SK-N-SH treated with all-trans-retinoic acid at 6 μM for 48 hours (cell line): Measurements from ENCODE around the gene F8.

Experiments used
- ATAC-seq: fragments of 200-7000 bp; cut with Tn5 transposase; 3 replicates; pipeline ENCODE4 v1.9.1; 2020; ENCODE audit warnings: mild to moderate bottlenecking, moderate library complexity
- ARNTL ChIP-seq: fragments of 450-650 bp; formaldehyde crosslinking; IDR thresholded peaks from 2 replicates; pipeline ENCODE4 v1.5.0; 2020; ENCODE audit warnings: low read depth, mild to moderate bottlenecking, moderate library complexity, borderline replicate concordance
- BACH2 ChIP-seq: fragments of 250-450 bp; sonication (Bioruptor Pico); IDR thresholded peaks from 2 replicates; pipeline ENCODE4 v1.9.0; 2021; ENCODE audit warnings: mild to moderate bottlenecking, borderline replicate concordance
- CSDC2 ChIP-seq: fragments of 250-450 bp; sonication (Bioruptor Pico); IDR thresholded peaks from 2 replicates; pipeline ENCODE4 v1.5.0; 2020; ENCODE audit warnings: mild to moderate bottlenecking, moderate library complexity
- ESRRG ChIP-seq: fragments of 250-450 bp; sonication (Bioruptor Pico); IDR thresholded peaks from 2 replicates; pipeline ENCODE4 v1.6.1; 2021; ENCODE audit warnings: mild to moderate bottlenecking
- GLIS3 ChIP-seq: fragments of 250-450 bp; sonication (Bioruptor Pico); IDR thresholded peaks from 2 replicates; pipeline ENCODE4 v1.5.0; 2020; ENCODE audit warnings: mild to moderate bottlenecking, moderate library complexity
- ISL1 ChIP-seq: fragments of 250-450 bp; sonication (Bioruptor Pico); IDR thresholded peaks from 2 replicates; pipeline ENCODE4 v2.1.2; 2022; ENCODE audit warnings: mild to moderate bottlenecking, moderate library complexity
- PPARA ChIP-seq: fragments of 250-450 bp; sonication (Bioruptor Pico); IDR thresholded peaks from 2 replicates; pipeline ENCODE4 v1.5.0; 2020; ENCODE audit warnings: mild to moderate bottlenecking, borderline replicate concordance
- RARB ChIP-seq: fragments of 250-450 bp; sonication (Bioruptor Pico); IDR thresholded peaks from 2 replicates; pipeline ENCODE4 v1.8.0; 2021; ENCODE audit warnings: mild to moderate bottlenecking, moderate library complexity
- SNAI2 ChIP-seq: fragments of 250-450 bp; sonication (Bioruptor Pico); IDR thresholded peaks from 2 replicates; pipeline ENCODE4 v1.5.0; 2020; ENCODE audit warnings: mild to moderate bottlenecking, moderate library complexity
- TCF4 ChIP-seq: fragments of 250-450 bp; sonication (Bioruptor Pico); IDR thresholded peaks from 2 replicates; pipeline ENCODE4 v1.8.0; 2021; ENCODE audit warnings: mild to moderate bottlenecking, moderate library complexity, borderline replicate concordance
- TOX ChIP-seq: fragments of 250-450 bp; sonication (Bioruptor Pico); IDR thresholded peaks from 2 replicates; pipeline ENCODE4 v1.8.0; 2021; ENCODE audit warnings: mild to moderate bottlenecking, moderate library complexity, borderline replicate concordance
- ZC3H10 ChIP-seq: fragments of 250-450 bp; sonication (Bioruptor Pico); IDR thresholded peaks from 2 replicates; pipeline ENCODE4 v1.5.1; 2021; ENCODE audit warnings: mild to moderate bottlenecking, moderate library complexity
- ZFP3 ChIP-seq: fragments of 250-450 bp; sonication (Bioruptor Pico); IDR thresholded peaks from 2 replicates; pipeline ENCODE4 v1.5.0; 2020; ENCODE audit warnings: mild to moderate bottlenecking, moderate library complexity
- ZFP30 ChIP-seq: fragments of 450-650 bp; formaldehyde crosslinking; IDR thresholded peaks from 2 replicates; pipeline ENCODE4 v1.5.0; 2022; ENCODE audit warnings: mild to moderate bottlenecking, moderate library complexity
- ZNF565 ChIP-seq: fragments of 450-650 bp; formaldehyde crosslinking; conservative IDR thresholded peaks from 2 replicates; pipeline ENCODE4 v1.5.0; 2020; ENCODE audit warnings: low read depth, mild to moderate bottlenecking, moderate library complexity
- ZNF70 ChIP-seq: fragments of 450-650 bp; formaldehyde crosslinking; IDR thresholded peaks from 2 replicates; pipeline ENCODE4 v1.5.0; 2020; ENCODE audit warnings: mild to moderate bottlenecking, moderate library complexity
- ZNF8 ChIP-seq: fragments of 450-650 bp; formaldehyde crosslinking; IDR thresholded peaks from 2 replicates; pipeline ENCODE4 v1.5.0; 2020; ENCODE audit warnings: mild to moderate bottlenecking, moderate library complexity
- TF ChIP-seq, protein P1 (sequence below): fragments of 250-450 bp; sonication (Bioruptor Pico); IDR thresholded peaks from 2 replicates; pipeline ENCODE4 v1.8.0; 2020; ENCODE audit warnings: mild to moderate bottlenecking, moderate library complexity, borderline replicate concordance
- TF ChIP-seq, protein P2 (sequence below): fragments of 250-450 bp; sonication (Bioruptor Pico); IDR thresholded peaks from 2 replicates; pipeline ENCODE4 v1.8.0; 2021; ENCODE audit warnings: low read depth, mild to moderate bottlenecking, moderate library complexity, borderline replicate concordance
- TF ChIP-seq, protein P3 (sequence below): fragments of 250-450 bp; sonication (Bioruptor Pico); IDR thresholded peaks from 2 replicates; pipeline ENCODE4 v1.5.1; 2021; ENCODE audit warnings: mild to moderate bottlenecking, moderate library complexity
- TF ChIP-seq, protein P4 (sequence below): fragments of 250-450 bp; sonication (Bioruptor Pico); IDR thresholded peaks from 2 replicates; pipeline ENCODE4 v1.5.0; 2020; ENCODE audit warnings: mild to moderate bottlenecking, moderate library complexity

The F8 gene

DNA sequence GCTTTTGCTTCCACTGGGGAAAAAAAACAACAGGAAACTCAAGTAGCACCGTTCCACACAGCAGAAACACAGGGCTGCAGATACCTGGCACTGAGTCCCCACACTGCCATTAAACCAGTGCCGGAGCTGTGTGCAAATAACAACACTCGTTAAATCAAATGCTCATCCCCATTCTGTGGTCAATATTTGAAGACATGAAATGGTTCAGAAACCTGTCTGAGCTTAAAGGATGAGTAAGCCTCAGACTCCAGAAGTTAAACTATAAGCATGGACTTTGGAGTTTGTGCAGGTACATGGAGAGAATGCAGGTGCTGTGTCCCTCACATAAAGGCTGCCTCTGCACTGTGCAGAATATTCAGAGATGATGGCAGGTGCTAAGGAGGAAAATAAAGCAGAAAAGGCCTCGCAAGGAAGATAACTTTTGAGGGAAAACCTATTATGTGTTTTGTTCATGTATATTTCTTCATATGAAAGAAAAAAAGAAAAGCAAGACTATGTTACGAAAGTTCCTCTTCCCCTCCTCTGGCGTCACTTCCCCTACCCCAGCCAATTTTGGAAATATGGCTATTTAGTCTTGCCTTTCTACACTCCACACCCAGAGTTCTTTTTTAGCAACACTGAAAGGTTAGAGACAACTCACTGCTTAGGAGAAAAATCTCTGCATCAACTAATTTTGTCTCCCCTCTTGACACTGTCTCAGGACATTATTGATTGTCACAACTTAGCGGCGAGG lies 221.9 kb downstream of the F8 start (continued):
- TF ChIP-seq, protein P1, sequence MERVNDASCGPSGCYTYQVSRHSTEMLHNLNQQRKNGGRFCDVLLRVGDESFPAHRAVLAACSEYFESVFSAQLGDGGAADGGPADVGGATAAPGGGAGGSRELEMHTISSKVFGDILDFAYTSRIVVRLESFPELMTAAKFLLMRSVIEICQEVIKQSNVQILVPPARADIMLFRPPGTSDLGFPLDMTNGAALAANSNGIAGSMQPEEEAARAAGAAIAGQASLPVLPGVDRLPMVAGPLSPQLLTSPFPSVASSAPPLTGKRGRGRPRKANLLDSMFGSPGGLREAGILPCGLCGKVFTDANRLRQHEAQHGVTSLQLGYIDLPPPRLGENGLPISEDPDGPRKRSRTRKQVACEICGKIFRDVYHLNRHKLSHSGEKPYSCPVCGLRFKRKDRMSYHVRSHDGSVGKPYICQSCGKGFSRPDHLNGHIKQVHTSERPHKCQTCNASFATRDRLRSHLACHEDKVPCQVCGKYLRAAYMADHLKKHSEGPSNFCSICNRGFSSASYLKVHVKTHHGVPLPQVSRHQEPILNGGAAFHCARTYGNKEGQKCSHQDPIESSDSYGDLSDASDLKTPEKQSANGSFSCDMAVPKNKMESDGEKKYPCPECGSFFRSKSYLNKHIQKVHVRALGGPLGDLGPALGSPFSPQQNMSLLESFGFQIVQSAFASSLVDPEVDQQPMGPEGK (CRISPR knock-in tag) = no peak
- TF ChIP-seq, protein P2, sequence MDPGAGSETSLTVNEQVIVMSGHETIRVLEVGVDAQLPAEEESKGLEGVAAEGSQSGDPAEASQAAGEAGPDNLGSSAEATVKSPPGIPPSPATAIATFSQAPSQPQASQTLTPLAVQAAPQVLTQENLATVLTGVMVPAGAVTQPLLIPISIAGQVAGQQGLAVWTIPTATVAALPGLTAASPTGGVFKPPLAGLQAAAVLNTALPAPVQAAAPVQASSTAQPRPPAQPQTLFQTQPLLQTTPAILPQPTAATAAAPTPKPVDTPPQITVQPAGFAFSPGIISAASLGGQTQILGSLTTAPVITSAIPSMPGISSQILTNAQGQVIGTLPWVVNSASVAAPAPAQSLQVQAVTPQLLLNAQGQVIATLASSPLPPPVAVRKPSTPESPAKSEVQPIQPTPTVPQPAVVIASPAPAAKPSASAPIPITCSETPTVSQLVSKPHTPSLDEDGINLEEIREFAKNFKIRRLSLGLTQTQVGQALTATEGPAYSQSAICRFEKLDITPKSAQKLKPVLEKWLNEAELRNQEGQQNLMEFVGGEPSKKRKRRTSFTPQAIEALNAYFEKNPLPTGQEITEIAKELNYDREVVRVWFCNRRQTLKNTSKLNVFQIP (CRISPR knock-in tag) = no peak
- no peak for TF ChIP-seq TCF4 (CRISPR knock-in tag)
- no peak for TF ChIP-seq ZFP3 (CRISPR knock-in tag)
- TF ChIP-seq TOX (CRISPR knock-in tag) = no peak
- TF ChIP-seq ZNF8 (CRISPR knock-in tag) = no peak
- TF ChIP-seq ZNF565 = no peak
- TF ChIP-seq, all 23 proteins: peak for 0

DNA sequence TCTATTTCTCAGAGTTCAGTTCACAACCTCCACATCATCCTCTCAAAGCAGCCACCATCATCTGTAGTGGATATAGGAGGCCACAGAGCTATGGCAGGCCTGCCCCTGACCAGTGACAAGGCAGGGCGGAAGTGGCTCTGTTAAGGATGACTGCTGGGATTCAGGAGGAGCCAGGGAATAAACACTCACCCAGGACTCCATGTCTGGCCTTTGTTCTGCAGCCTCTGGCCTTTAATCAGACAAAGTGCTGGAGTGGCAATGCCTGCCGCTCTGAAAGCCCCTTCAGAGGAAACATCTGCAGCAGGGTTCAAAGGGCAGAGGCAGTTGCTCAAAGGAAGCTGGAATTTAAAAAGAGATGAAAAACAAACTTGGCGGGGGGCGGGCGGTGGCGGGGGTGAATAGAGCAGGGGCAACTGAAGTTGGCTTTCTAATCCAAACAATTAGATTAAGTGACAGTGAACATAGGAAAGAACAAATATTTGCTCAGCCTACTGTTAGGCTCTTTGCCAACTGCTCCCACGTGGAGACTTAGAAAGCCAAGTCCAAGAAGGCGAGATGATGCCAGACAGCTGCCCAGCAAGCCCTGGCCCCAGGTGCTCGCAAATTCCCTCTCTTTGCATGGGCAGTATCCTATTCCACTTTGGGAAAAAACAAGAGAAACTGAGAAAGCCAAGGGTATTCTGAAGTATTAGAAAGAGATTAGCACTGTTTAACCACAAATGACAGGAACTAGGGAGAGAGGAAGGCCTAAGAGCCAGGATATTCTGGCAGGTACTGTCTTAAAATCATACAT lies 222.8 kb downstream of the F8 start:
- peak; percentile 53 for ATAC-seq
- TF ChIP-seq ZNF70 (CRISPR knock-in tag) (no peak), ISL1 (CRISPR knock-in tag) (no peak), ZC3H10 (no peak), GLIS3 (CRISPR knock-in tag) (no peak), SNAI2 (CRISPR knock-in tag) (no peak), RARB (CRISPR knock-in tag) (no peak), BACH2 (CRISPR knock-in tag) (no peak), ESRRG (CRISPR knock-in tag) (no peak), ARNTL (CRISPR knock-in tag) (no peak), PPARA (no peak), TCF4 (CRISPR knock-in tag) (no peak), TOX (CRISPR knock-in tag) (no peak), ZNF8 (CRISPR knock-in tag) (no peak), ZFP30 (CRISPR knock-in tag) (no peak), CSDC2 (CRISPR knock-in tag) (no peak)
- TF ChIP-seq, protein P3, sequence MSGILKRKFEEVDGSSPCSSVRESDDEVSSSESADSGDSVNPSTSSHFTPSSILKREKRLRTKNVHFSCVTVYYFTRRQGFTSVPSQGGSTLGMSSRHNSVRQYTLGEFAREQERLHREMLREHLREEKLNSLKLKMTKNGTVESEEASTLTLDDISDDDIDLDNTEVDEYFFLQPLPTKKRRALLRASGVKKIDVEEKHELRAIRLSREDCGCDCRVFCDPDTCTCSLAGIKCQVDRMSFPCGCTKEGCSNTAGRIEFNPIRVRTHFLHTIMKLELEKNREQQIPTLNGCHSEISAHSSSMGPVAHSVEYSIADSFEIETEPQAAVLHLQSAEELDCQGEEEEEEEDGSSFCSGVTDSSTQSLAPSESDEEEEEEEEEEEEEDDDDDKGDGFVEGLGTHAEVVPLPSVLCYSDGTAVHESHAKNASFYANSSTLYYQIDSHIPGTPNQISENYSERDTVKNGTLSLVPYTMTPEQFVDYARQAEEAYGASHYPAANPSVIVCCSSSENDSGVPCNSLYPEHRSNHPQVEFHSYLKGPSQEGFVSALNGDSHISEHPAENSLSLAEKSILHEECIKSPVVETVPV (CRISPR knock-in tag) = no peak
- TF ChIP-seq, protein P4, sequence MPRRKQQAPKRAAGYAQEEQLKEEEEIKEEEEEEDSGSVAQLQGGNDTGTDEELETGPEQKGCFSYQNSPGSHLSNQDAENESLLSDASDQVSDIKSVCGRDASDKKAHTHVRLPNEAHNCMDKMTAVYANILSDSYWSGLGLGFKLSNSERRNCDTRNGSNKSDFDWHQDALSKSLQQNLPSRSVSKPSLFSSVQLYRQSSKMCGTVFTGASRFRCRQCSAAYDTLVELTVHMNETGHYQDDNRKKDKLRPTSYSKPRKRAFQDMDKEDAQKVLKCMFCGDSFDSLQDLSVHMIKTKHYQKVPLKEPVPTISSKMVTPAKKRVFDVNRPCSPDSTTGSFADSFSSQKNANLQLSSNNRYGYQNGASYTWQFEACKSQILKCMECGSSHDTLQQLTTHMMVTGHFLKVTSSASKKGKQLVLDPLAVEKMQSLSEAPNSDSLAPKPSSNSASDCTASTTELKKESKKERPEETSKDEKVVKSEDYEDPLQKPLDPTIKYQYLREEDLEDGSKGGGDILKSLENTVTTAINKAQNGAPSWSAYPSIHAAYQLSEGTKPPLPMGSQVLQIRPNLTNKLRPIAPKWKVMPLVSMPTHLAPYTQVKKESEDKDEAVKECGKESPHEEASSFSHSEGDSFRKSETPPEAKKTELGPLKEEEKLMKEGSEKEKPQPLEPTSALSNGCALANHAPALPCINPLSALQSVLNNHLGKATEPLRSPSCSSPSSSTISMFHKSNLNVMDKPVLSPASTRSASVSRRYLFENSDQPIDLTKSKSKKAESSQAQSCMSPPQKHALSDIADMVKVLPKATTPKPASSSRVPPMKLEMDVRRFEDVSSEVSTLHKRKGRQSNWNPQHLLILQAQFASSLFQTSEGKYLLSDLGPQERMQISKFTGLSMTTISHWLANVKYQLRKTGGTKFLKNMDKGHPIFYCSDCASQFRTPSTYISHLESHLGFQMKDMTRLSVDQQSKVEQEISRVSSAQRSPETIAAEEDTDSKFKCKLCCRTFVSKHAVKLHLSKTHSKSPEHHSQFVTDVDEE (CRISPR knock-in tag) = no peak
- TF ChIP-seq, protein P1 (CRISPR knock-in tag) = no peak
- TF ChIP-seq, all 23 proteins: peak for 0
